Large intestine (tissue), 3 donors: ENCODE data around the gene FUT2. TPM values are rescaled to one million over a fixed set of nuclear protein-coding genes. Genes with fewer than 3 reads are reported as not detected.

ENCODE experiments used
- DNase-seq, 2 donors: peaks; one replicate each; pipeline versions ENCODE4 v3.0.0 to v3.0.0-alpha.2; 2013
- H3K27ac ChIP-seq: one replicate; pipeline ENCODE4 v1.5.1; 2013; ENCODE audit warnings: low read length
- H3K27me3 ChIP-seq: 2 replicates; pipeline ENCODE4 v1.6.1; 2013; ENCODE audit warnings: low read length; ENCODE audit not compliant: control insufficient read depth, insufficient read depth
- H3K36me3 ChIP-seq: 2 replicates; pipeline ENCODE4 v1.6.1; 2013; ENCODE audit warnings: low read length; ENCODE audit not compliant: control insufficient read depth, insufficient read depth
- H3K4me1 ChIP-seq: one replicate; pipeline ENCODE4 v1.6.1; 2013; ENCODE audit warnings: low read length; ENCODE audit not compliant: control insufficient read depth, insufficient read depth
- H3K4me3 ChIP-seq: one replicate; pipeline ENCODE4 v1.5.1; 2013; ENCODE audit warnings: low read length
- H3K9me3 ChIP-seq: one replicate; pipeline ENCODE4 v1.6.1; 2013; ENCODE audit warnings: mild to moderate bottlenecking, low read depth, low read length, moderate library complexity; ENCODE audit not compliant: control insufficient read depth
- WGBS: methylation state at CpG from one replicate; pipeline ENCODE4 v1.1.5; 2013; ENCODE audit warnings: low lambda C conversion rate; ENCODE audit not compliant: insufficient coverage; 5-methylcytosine and 5-hydroxymethylcytosine counted together
- polyA plus RNA-seq: library from polyadenylated mRNA; unstranded; fragments of 120-200 nt; gene quantifications from one replicate; pipeline ENCODE4 v1.2.1, GENCODE V29; 2013

FUT2 gene
- polyA plus RNA-seq, 1 donor, result 105 TPM

GRCh38 chr19:48740164-48740972 lies 44.6 kb downstream of the FUT2 start, which contains the start of gene RASIP1:
Gene RASIP1 (minus strand): TSS chr19:48740610. CDS start chr19:48740282, 328 bp downstream.
- Histone ChIP-seq H3K27ac (no peak within 1 kb of the TSS), H3K4me3 (peak within 1 kb of the TSS; percentile 3), H3K9me3 (peaks cover 3% of the 10 kb centered on the region), H3K4me1 (peaks cover 29% of the 10 kb centered on the region), H3K27me3 (peaks cover 18% of the 10 kb centered on the region), H3K36me3 (no peaks in the 10 kb centered on the region)
- no peak for DNase-seq
- no CpG with 5 or more reads among the region's 27 CpGs for WGBS

- no CpG with 5 or more reads among the region's 35 CpGs for WGBS
- peak in 1 of 2 donors; percentile 79 for DNase-seq
- H3K4me1 ChIP-seq, result peaks cover 29% of the 10 kb centered on the region
- peaks cover 6% of the 10 kb centered on the region for H3K9me3 ChIP-seq
- H3K27ac ChIP-seq, result no peak overlapping the region
- H3K4me3 ChIP-seq, result no peak overlapping the region
- H3K27me3 ChIP-seq, result peaks cover 28% of the 10 kb centered on the region
- no peaks in the 10 kb centered on the region for H3K36me3 ChIP-seq
These were observed 45.6 kb downstream of the FUT2 start for GRCh38 chr19:48741129-48741999.

GRCh38 chr19:48742096-48742495 lies 46.3 kb downstream of the FUT2 start:
- WGBS, result no CpG with 5 or more reads among the region's 11 CpGs
- peaks cover 6% of the 10 kb centered on the region for H3K9me3 ChIP-seq
- peaks cover 29% of the 10 kb centered on the region for H3K4me1 ChIP-seq
- H3K27ac ChIP-seq, result no peak overlapping the region
- peak in 1 of 2 donors; percentile 41 for DNase-seq
- H3K4me3 ChIP-seq, result no peak overlapping the region
- no peaks in the 10 kb centered on the region for H3K36me3 ChIP-seq
- peaks cover 35% of the 10 kb centered on the region for H3K27me3 ChIP-seq

- peaks cover 7% of the 10 kb centered on the region for H3K9me3 ChIP-seq
- H3K36me3 ChIP-seq, result peaks cover 2% of the 10 kb centered on the region
- H3K4me3 ChIP-seq, result no peak overlapping the region
- H3K27me3 ChIP-seq, result peaks cover 26% of the 10 kb centered on the region
- peak in 1 of 2 donors; percentile 48 for DNase-seq
- 5% methylated on average over 4 of the region's 33 CpGs for WGBS
- peaks cover 18% of the 10 kb centered on the region for H3K4me1 ChIP-seq
- no peak overlapping the region for H3K27ac ChIP-seq
These were observed 49.6 kb downstream of the FUT2 start for GRCh38 chr19:48745208-48745995.

GRCh38 chr19:48746110-48746509 lies 50.3 kb downstream of the FUT2 start:
- no peak overlapping the region for H3K27ac ChIP-seq
- WGBS, result no CpG with 5 or more reads among the region's 8 CpGs

GRCh38 chr19:48746738-48747575 lies 51.2 kb downstream of the FUT2 start, which contains the start of gene IZUMO1:
Gene IZUMO1 (minus strand): TSS chr19:48746909. CDS start chr19:48745859, 1,050 bp downstream.
- peak within 1 kb of the TSS; percentile 34 for H3K27ac ChIP-seq
- H3K4me3 ChIP-seq, result peak within 1 kb of the TSS; percentile 35

More at GRCh38 chr19:48746110-48746509, 50.3 kb downstream of the FUT2 start:
- DNase-seq, result no peak
- Histone ChIP-seq H3K4me1 (peaks cover 11% of the 10 kb centered on the region), H3K36me3 (peaks cover 2% of the 10 kb centered on the region), H3K4me3 (no peak overlapping the region), H3K9me3 (peaks cover 13% of the 10 kb centered on the region), H3K27me3 (peaks cover 26% of the 10 kb centered on the region)

GRCh38 chr19:48749571-48750198 lies 53.9 kb downstream of the FUT2 start:
- no peak for DNase-seq
- no CpG with 5 or more reads among the region's 4 CpGs for WGBS
- Histone ChIP-seq H3K36me3 (peaks cover 2% of the 10 kb centered on the region), H3K27ac (no peak overlapping the region), H3K4me1 (peaks cover 13% of the 10 kb centered on the region), H3K4me3 (no peak overlapping the region), H3K9me3 (peaks cover 15% of the 10 kb centered on the region), H3K27me3 (peaks cover 46% of the 10 kb centered on the region)

More at GRCh38 chr19:48746738-48747575, 51.2 kb downstream of the FUT2 start, which contains the start of gene IZUMO1:
- Histone ChIP-seq H3K27me3 (peaks cover 31% of the 10 kb centered on the region), H3K4me1 (peaks cover 3% of the 10 kb centered on the region), H3K36me3 (peaks cover 2% of the 10 kb centered on the region), H3K9me3 (peaks cover 10% of the 10 kb centered on the region)
- no CpG with 5 or more reads among the region's 31 CpGs for WGBS
- peak; percentile 68 to 81 for DNase-seq

GRCh38 chr19:48750351-48750750 lies 54.6 kb downstream of the FUT2 start:
- H3K9me3 ChIP-seq, result peaks cover 15% of the 10 kb centered on the region
- H3K4me3 ChIP-seq, result no peak overlapping the region
- no peak overlapping the region for H3K27ac ChIP-seq
- DNase-seq, result no peak
- peaks cover 45% of the 10 kb centered on the region for H3K27me3 ChIP-seq
- peaks cover 2% of the 10 kb centered on the region for H3K36me3 ChIP-seq
- WGBS, result no CpG with 5 or more reads among the region's 31 CpGs
- H3K4me1 ChIP-seq, result peaks cover 13% of the 10 kb centered on the region
